Occipital lobe (tissue), 2 donors: ENCODE results near the gene REEP3. TPM values are rescaled to one million over a fixed set of nuclear protein-coding genes. Genes with fewer than 3 reads are reported as not detected.
"Not testable (repeated sequence)": the region's sequence is repeated elsewhere in the genome, so short reads cannot be mapped to it uniquely, and the experiment has no call there.

ENCODE experiments used
- DNase-seq: peaks from one replicate; lab custom pipeline; 2025; lab: John Stamatoyannopoulos, UW
- total RNA-seq: library from RNA; depleted of rRNA; stranded (reverse); fragments of >200 nt; gene quantifications from one replicate; pipeline ENCODE4 v1.2.3, GENCODE V29; 2014

Gene REEP3, protein sequence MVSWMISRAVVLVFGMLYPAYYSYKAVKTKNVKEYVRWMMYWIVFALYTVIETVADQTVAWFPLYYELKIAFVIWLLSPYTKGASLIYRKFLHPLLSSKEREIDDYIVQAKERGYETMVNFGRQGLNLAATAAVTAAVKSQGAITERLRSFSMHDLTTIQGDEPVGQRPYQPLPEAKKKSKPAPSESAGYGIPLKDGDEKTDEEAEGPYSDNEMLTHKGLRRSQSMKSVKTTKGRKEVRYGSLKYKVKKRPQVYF
- total RNA-seq, result 24.5 TPM

DNA sequence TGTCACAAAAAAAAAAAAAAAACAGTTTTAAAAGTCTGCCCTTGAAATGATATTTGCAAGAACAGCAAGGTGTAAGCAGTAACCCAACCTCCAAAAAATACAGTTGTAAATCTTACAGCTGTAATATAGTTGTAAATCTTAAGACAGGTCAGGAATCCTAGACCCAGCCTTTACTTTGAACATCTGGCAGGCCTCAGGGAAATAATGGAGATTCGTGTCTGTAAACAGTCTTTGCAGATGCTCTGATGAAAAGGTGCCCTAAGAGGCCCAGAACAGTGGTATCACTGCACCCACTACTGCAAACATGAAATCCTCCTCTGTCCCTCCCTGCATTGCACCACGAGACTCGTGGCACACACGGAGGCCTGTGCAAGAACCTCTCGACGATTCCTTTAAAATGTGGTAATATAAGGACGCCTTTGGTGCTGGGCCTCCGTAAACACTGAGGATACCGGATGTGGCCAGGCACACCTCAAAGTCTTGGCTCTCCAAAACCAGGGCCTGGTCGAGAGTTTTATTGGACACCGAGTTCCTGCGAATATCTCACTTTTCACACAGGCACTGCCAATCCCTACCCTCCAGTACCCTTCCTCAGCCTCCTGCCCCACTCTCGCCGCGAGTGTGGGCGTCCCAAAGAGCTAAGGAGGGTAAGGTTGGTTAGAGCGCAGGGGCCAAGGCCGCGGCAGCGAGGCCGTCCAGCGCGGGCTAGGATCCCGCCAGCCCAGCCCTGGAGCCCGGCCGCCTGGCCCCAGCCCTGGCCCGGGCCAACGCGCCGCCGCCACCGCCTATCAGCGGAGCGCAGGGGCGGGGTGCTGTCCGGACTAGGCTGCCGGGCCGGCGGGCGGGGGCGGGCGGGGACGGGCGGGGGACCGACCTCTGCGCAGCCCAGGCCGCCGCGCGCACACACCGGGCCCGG, at the start of gene REEP3:
Gene REEP3, plus strand, starts transcription at position 902 of the 916 bp plus-strand sequence. CDS start 145 bp downstream, outside the sequence.
- no peak for DNase-seq

DNA sequence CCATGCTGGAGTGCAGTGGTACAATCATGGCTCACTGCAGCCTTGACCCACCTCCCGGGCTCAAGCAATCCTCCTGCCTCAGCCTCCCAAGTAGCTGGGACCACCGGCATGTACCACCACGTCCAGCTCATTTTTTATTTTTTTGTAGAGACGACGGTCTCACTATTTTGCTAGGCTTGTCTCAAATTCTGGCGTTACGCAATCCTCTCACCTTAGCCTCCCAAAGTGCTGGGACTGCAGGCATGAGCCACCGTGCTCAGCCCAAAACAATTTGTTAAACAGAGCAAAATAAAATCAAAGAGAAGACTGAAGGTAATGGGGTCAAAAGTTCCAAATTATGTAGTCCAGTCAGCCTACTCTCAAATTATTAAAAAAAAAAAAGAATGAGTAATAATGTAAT, 46.7 kb upstream of the REEP3 start:
- no peak for DNase-seq

DNA sequence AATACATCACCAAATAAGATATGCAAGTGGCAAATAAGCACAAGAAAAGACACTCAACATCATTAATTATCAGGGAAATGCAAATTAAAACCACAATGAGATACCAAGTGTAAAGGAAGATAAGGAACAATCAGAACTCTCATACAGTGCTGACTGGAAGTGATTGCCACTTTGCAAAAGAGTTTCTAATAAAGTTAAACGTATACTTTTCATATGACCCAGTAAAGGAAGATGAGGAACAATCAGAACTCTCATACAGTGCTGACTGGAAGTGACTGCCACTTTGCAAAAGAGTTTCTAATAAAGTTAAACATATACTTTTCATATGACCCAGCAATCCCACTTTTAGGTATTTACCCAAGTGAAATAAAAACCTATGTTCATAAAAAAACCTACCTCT, 43.3 kb upstream of the REEP3 start:
- DNase-seq, result no peak

DNA sequence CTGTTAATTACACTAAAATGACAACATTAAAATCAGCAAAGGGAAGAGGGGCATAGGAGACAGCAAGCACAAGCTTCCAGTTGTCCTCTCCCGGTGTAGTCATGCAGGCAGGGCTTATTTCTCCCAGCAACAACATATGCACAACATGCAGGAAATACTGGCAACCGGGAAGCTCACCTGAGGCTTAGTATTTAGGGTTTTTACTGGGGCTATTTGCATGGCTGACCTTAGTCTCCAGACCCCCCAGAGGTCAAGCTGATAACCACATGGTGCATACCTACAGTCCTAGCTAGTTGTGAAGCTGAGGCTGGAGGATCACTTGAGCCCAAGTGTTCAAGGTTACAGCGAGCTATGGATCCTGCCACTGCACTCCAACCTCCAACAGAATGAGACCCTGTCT, 42.6 kb upstream of the REEP3 start:
- DNase-seq, result no peak

DNA sequence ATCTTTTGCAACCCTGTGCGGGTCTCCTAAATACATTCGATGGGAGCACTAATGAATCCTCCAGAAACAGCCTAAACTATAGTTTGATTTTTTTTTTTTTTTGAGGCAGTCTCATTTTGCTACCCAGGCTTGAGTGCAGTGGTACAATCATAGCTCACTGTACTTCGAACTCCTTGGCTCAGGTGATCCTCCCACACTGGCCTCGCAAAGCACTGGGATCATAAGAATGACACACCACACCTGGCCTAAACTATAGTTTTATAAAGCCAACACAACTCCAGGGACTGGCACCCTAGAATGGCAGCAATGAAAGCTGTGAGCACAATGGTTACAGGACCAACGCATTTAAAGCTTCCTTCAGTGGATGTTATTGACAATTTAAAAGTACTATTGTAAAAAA, 41.0 kb upstream of the REEP3 start:
- DNase-seq, result no peak

DNA sequence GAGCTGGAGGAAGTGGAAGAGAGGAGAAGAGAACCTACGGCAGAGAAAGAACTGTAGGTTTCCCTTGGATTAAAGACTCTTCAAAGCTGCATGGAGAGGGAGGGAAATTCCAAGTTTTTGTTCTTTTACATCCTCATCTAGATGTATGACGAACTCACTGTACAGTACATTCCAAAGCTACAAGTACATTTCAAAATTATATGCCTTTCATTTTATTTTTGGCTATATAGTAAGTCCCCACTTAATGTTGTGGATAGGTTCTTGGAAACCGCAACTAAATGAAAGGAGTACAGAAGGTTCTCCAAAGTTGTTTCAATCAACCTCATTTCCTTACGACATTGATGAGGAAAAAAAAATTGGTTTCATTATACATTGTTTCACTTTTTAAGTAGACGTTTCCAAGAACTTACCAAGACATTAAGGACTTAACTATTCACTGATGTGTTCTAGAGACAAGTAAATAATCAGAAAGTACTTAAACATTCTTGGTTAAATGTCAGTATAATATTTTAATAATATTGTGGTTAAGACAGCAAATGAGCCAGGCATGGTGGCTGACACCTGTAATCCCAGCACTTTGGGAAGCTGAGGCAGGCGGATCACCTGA, 39.3 kb upstream of the REEP3 start:
- no peak for DNase-seq

DNA sequence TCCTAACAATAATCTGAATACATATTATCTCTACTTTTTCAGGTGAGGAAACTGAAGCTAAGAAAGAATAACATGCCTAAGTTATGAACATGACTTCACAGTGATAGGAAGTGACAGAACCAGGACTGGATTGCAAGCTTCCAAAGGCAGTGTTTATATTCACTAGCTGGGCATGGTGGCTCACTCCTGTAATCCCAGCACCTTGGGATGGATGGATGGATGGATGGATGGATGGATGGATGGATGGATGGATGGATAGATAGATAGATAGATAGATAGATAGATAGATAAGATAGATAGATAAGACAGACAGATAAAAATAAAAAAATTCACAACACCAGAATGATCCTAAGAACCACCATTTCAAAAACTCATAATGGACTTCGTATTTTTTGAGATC, 37.2 kb upstream of the REEP3 start:
- DNase-seq, result no peak

DNA sequence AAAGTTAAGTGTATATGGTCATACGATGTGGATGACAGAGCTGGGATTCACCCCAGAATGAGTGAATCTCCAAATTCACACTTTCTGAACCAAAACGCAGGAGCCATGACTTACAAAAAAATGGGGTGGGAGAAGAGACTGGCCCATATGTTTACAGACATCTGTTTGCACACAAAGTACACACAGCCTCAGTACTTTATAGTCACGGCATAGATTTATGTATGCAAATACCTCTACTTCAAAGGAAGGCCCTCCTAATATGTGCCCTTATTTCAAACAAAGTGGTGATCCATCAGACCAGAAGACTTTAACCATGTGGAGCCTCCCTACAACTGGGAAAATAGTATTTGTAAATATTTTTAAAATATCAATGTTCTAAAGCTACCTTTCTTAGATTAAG, 33.2 kb upstream of the REEP3 start:
- DNase-seq, result no peak

DNA sequence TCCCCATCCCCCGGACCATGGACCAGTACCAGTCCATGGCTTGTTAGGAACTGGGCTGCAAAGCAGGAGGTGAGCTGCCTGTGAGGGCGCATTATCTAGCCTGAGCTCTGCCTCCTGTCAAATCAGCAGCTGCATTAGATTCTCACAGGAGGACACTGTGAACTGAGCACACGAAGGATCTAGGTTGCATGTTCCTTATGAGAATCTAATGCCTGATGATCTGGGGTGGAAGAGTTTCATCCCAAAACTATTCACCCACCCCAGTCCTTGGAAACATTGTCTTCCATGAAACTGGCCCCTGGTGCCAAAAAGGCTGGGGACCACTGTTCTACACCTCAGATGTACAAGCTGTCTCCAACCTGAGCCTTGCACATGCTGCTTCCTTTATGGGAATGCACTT, 31.4 kb upstream of the REEP3 start:
- DNase-seq, result no peak

DNA sequence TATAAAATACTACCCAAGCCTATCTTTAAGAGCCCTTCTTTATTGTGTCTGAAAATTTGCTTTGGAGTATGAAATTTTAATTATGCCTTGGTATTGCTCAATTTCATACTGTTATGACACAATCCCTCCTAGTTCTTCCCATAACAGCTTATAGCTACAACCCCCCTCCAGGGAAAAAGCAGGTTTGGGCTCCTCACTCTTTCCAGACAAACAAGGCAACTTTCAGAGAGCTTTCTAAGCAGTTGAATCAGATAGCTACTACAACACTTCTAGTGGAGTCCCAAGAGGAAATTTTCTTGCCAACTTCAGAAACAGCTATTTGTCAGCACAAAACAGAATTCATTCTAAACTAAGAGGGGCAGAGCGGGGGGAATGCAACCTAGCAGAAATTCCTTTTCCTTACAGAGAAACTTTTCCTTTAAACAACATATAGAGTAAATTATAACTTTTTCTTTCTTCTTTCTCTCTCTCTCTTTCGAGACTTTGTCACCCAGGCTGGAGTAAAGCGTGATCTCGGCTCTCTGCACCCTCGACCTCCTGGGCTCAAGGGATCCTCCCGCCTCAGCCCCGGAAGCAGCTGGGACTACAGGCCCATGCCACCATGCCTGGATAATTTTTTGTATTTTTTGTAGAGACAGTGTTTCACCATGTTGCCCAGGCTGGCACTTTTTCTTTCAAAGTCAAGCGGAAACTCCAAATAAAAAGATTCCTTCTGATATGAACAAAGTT, 29.4 kb upstream of the REEP3 start:
- DNase-seq, result no peak

DNA sequence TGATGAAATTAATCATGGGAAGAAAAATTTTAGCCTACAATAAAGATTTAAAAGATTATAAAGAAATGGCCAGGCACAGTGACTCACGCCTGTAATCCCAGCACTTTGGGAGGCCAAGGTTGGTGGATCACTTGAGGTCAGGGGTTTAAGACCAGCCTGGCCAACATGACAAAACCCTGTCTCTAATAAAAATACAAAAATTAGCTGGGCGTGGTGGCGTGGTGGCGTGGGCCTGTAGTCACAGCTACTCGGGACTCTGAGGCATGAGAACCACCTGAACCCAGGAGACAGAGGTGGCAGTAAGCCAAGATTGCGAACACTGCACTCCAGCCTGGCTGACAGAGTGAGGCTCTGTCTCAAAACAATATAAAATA, 28.9 kb upstream of the REEP3 start:
- not testable (repeated sequence) for DNase-seq

DNA sequence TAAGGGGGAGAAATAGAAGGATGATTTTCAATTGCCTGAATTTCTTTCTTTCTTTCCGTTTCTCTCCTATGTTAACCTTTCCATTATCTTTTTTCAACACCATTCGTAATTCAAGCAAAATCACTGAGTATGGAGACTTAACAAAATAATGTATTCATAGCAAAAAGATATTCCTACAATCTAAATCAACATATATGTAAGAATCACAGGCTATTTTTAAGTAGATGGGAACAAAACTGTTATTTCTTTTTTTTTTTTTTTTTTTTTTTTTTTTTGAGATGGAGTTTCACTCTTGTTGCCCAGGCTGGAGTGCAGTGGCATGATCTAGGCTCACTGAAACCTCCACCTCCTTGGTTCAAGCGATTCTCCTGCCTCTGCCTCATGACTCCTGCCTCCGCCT, 28.2 kb upstream of the REEP3 start:
- DNase-seq, result no peak

DNA sequence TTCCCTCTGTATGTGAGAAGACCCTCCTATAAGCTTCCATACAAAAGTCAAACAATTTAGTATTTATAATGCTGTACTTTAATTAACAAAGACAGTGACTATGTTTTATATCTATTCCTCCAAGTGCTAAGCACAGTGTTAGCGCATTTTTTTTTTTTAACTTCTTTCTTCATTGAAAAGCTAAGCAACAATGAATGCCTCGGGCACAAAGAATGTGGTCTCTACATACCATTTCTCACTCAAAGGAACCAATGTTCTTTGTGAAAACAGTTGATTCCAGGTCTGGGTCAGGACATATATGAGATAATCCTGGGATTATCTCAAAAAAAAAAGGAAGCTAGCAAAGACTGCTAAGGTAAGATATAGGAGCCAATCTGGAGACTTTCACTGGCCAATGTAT, 26.2 kb upstream of the REEP3 start:
- DNase-seq, result no peak

DNA sequence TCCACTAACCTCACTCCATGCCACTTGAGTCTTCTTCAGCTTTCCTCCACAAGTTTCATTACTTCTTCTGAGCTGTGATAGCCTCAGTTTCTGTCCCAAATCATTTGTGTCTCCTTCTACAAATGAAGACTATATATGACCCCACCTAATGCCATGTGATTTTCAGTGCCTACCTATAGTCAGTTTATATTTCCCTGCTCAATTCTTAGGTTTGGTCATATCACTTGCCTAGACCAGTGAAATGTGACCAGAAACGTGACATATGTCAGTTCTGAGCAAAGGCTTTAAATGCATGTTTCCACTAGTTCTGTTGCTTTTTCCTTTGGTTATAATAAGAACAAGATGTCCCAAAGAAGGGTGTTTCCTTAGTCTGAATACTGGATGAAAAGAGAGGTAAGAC, 24.6 kb upstream of the REEP3 start:
- no peak for DNase-seq

DNA sequence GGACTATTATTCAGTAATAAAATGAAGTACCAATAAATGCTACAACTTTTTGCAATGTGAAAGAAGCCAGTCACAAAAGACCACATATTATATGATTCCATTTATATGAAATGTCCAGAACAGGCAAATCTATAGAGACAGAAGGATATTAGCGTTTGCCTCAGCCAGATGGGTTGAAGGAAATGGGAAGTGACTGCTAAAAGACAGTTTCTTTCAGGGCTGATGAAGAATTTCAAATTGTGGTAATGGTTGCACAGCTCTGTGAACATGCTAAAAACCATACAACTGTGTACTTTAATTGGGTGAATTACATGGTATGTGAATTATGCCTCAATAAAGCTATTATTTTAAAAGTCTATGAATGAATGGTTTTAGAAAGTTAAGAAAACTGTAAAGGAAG, 23.9 kb upstream of the REEP3 start:
- DNase-seq, result no peak

DNA sequence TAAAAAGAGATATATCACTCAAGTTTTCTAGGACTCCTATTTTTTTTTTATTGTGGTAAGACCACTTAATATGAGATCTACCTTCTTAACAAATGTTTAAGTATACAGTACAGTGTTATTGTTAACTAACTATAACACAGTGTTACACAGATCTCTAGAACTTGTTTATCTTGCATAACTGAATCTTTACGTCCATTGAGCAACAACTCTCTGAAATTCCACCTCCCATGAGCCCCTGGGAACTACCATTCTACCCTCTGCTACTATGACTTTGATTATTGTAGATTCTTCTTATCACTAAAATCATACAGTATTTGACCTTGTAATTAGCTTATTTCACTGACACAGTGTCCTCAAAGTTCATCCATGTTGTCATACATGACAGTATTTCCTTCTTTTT, 22.5 kb upstream of the REEP3 start:
- no peak for DNase-seq

DNA sequence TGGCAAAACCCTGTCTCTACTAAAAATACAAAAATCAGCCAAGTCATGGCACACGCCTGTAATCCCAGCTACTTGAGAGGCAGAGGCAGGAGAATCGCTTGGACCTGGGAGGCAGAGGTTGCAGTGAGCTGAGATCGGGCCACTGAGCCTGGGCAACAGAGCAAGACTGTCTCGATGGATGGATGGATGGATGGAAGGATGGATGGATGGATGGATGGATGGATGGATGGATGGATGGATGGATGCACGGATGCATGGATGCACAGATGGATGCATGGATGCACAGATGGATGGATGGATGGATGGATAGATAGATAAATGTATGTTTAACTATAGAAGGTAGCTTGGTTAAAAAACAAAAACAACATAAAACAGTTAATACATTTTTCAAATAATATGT, 20.6 kb upstream of the REEP3 start:
- DNase-seq, result not testable (repeated sequence)

DNA sequence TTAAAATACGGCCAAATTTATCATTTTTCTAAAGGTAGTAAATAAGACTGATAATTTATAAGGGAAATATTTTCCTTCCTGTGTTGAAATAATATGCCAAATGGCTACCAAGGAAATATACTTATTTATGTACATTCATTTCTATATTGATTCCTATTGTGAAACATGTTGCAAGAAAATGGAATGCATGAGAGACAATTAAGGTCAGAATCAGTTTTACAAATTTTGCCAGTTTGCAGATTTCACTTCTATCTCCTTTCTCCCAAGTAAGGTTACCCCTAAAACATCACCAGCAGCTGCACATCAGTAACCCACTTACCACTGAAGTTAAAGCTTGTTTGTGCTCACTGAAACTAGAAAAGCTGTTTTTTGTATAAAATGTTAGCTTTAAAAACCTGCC, 19.2 kb upstream of the REEP3 start:
- no peak for DNase-seq

DNA sequence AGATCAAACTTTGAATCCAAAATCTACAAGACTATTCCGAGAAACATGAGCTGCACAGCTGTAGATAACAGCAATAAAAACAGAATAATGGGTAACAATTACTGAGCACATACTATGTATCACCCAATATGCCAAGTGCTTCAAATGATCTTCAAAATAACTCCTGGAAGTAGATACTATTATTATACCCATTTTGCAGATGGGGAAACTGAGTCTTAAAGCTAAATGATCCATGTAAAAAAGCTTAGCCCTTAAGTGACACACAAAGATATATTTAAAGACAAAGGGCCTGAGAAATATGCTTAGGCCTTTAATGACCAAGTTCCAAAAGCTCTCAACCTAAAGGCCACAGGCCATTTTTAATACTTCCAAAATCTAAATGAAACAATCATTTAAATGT, 18.4 kb upstream of the REEP3 start:
- no peak for DNase-seq

DNA sequence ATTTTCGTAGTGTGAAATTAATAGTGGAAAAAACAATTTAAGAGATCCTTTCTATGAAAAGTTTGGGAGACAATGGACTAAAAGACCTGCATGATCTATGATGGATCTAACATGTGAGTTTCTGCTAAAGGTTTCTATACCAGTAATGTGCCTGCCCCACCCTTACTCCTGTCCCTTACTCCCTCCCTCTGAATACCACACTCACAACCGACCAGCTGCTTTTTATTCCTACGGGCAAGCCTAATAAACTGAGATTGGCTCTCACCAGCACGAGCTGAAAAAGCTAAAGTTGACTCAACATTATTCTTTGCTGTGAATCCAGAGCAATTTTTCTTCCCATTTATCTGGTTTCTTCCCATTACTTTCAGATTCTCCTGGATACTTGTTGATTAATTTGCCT, 17.8 kb upstream of the REEP3 start:
- DNase-seq, result no peak

DNA sequence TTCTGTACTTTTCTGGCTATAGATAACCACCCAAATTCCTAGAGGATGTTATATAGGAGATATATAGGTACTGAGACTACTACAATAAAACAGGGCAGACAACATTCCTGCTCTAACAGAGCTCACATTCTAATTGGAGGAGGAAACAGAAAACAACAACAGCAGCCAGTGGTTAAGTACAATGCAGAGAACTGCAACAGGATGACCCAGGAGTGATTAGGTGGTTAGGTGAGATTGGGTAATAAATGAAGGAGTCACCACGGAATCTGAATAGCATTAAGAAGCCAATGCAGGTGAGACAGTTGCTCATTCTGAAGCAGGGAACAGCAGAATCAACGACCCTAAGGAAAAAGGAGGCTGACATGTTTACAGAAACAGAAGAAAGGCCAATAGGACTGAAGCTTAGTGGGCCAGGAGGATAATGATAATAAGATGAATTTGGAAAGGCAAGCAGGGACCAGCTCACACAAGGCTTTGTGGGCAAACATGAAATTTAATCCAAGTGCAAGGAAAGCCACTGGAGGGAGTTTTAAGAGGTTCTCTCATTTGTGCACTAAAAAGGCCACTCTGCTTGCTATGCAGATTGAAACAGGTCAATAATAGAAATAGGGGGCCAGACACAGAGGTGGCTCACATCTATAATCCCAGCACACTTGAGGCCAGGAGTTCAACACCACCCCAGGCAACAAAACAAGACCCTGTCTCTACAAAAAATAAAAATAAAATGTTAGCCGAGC, 16.9 kb upstream of the REEP3 start:
- no peak for DNase-seq
